Breast epithelium (tissue), 4 donors: ENCODE data around the gene PINLYP. TPM values are rescaled to one million over a fixed set of nuclear protein-coding genes. Genes with fewer than 3 reads are reported as not detected.

Experiments
- DNase-seq, 2 donors: peaks; one replicate each; pipeline ENCODE4 v3.0.0-alpha.2; 2019; ENCODE audit warnings: low spot score in 2 of 2
- H3K27ac ChIP-seq, 2 donors: fragments of 200-600 bp; sonication (generic) in 1 of 2; one replicate each; pipeline ENCODE4 v1.5.1; 2016 to 2019; ENCODE audit warnings: mild to moderate bottlenecking in 1 of 2
- H3K27me3 ChIP-seq, 2 donors: fragments of 200-600 bp; sonication (generic) in 1 of 2; one replicate each; pipeline versions ENCODE4 v1.5.1 to v1.6.0; 2017 to 2019; ENCODE audit warnings: control low read depth in 1 of 2, mild to moderate bottlenecking in 1 of 2
- H3K36me3 ChIP-seq: fragments of 200-600 bp; one replicate; pipeline ENCODE4 v1.5.1; 2019
- H3K4me1 ChIP-seq, 2 donors: fragments of 200-600 bp; sonication (generic); one replicate each; pipeline ENCODE4 v1.5.1; 2016 to 2019; ENCODE audit warnings: control low read depth in 1 of 2
- H3K4me3 ChIP-seq, 3 donors: fragments of 200-600 bp; sonication (generic); 1 replicate in 2 of 3; 2 replicates in 1 of 3; pipeline ENCODE4 v1.5.1; 2016 to 2019; ENCODE audit warnings: mild to moderate bottlenecking in 3 of 3, moderate library complexity in 2 of 3
- H3K9me3 ChIP-seq, 2 donors: fragments of 200-600 bp; sonication (generic) in 1 of 2; one replicate each; pipeline ENCODE4 v1.5.1; 2016 to 2019; ENCODE audit warnings: control low read depth in 1 of 2
- POLR2A ChIP-seq: fragments of 450-650 bp; IDR thresholded peaks from one replicate; pipeline ENCODE4 v1.6.1; 2016; ENCODE audit warnings: antibody characterized with exemption, mild to moderate bottlenecking, moderate library complexity
- POLR2AphosphoS5 ChIP-seq, 3 donors: sonication (generic); formaldehyde crosslinking; IDR thresholded peaks; one replicate each; pipeline ENCODE4 v1.6.1; 2017; ENCODE audit warnings: antibody characterized with exemption in 3 of 3
- intact Hi-C: fragments of 100-400 bp; cut with DNase I; formaldehyde crosslinking; loops from one replicate; pipeline ENCODE4 v1.15.1; 2023; ENCODE audit warnings: low total_unique reads
- total RNA-seq, 3 donors: library from RNA; depleted of rRNA; stranded (reverse); fragments of >200 nt; gene quantifications; one replicate each; pipeline ENCODE4 v1.1.0, GENCODE V29; 2016
- TF ChIP-seq, protein P1 (sequence below), 3 donors: fragments of 450-650 bp; IDR thresholded peaks; one replicate each; pipeline ENCODE4 v1.5.1; 2016 to 2017; ENCODE audit warnings: antibody characterized with exemption in 3 of 3, mild to moderate bottlenecking in 3 of 3, moderate library complexity in 3 of 3

The PINLYP gene
- total RNA-seq, 3 donors from 2014 or later: 4.5 to 12.5 (median 6.9) TPM

DNA sequence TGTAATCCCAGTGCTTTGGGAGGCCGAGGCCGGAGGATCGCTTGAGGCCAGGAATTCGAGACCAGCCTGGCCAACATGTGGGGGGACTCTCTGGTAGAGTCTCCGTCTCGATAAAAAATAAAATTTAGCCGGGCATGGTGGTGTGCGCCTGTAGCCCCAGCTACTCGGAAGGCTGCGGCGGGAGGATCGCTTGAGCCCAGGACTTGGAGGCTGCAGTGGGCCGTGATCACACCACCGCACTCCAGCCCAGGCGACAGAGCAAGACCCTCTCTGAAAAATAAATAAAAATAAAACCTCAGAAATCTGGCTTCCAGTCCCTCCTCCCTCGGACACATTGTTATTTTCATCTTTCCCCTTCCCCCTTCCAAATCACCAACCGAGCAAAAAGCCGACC lies 20.0 kb downstream of the PINLYP start:
- DNase-seq: peak in 1 of 2 donors; percentile 37
- Histone ChIP-seq H3K9me3 (no peaks in the 10 kb centered on the region), H3K4me3 (peak overlapping the region; percentile 66 to 75 (median 71)), H3K36me3 (peaks cover 6% of the 10 kb centered on the region), H3K4me1 (peaks cover 9 to 13% of the 10 kb centered on the region in 2 donors), H3K27ac (peak overlapping the region; percentile 98), H3K27me3 (no peaks in the 10 kb centered on the region)
- TF ChIP-seq, protein P1, sequence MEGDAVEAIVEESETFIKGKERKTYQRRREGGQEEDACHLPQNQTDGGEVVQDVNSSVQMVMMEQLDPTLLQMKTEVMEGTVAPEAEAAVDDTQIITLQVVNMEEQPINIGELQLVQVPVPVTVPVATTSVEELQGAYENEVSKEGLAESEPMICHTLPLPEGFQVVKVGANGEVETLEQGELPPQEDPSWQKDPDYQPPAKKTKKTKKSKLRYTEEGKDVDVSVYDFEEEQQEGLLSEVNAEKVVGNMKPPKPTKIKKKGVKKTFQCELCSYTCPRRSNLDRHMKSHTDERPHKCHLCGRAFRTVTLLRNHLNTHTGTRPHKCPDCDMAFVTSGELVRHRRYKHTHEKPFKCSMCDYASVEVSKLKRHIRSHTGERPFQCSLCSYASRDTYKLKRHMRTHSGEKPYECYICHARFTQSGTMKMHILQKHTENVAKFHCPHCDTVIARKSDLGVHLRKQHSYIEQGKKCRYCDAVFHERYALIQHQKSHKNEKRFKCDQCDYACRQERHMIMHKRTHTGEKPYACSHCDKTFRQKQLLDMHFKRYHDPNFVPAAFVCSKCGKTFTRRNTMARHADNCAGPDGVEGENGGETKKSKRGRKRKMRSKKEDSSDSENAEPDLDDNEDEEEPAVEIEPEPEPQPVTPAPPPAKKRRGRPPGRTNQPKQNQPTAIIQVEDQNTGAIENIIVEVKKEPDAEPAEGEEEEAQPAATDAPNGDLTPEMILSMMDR (IDR thresholded peaks at IDR 0.05): peak in 1 of 3 donors; percentile 9
- TF ChIP-seq POLR2A (no peak), POLR2AphosphoS5 (IDR thresholded peaks at IDR 0.05) (peak in 1 of 3 donors; percentile 17)
- intact Hi-C loops: loop anchor here (10.0 kb wide), 1 partner anchor 61 kb away; the partner anchor contains the start of gene ZNF575

DNA sequence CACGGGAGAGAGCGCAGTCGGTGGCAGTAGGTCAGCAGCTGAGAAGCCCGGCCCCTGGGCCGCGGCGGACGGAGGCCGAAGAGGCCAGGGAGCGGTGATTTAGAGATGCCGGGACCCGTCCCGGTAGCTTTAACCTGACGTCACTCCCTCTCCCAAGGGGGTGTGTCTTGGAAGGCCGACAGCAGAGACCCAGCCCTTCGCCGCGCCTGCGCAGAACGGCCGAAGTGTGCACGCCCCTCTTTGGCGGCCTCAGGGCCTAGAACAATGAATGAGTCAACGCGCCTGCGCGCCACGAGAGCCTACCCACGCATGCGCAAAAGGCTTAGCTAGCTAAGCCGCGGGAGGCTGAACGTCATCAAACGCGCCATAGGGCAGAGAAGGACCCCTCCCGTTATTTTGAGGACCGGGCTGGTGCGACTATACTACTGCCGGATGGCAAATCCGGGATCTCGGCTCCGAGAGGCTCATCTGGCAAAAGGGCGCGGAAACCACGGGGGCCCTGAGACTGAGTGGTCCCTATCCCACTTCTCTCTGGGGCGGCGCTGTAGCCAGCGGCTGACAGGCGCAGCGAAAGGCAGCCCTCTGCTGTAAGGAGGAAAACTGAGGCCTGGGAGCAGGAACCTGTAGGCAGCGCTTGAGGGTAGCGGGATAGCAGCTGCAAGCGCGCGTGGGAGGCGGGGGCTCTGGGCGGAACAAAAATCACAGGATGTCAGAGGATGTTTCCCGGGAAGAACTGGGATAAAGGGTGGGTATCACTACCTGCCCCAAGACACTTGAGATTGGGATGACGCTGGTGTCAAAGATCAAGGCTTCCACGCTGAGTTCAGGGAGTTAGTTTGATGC lies 20.6 kb downstream of the PINLYP start, which contains the start of the genes IRGQ and ZNF576:
Gene IRGQ (minus strand): TSS at position 136 of the 843 bp plus-strand sequence. CDS start 796 bp downstream, outside the sequence.
Gene ZNF576 (plus strand): TSS at position 597 of the 843 bp plus-strand sequence. CDS start 514 bp downstream, outside the sequence.
- Histone ChIP-seq H3K36me3 (peaks cover 6% of the 10 kb centered on the region), H3K4me3 (peak within 1 kb of the TSS; percentile 66 to 75 (median 71)), H3K4me1 (peaks cover 9 to 13% of the 10 kb centered on the region in 2 donors), H3K27me3 (no peaks in the 10 kb centered on the region), H3K9me3 (no peaks in the 10 kb centered on the region), H3K27ac (peak within 1 kb of the TSS; percentile 98)
- TF ChIP-seq POLR2AphosphoS5 (IDR thresholded peaks at IDR 0.05) (peak; percentile 77 to 94 (median 85)), POLR2A (peak; percentile 75)
- TF ChIP-seq, protein P1 (IDR thresholded peaks at IDR 0.05): peak in 2 of 3 donors; percentile 19 to 25
- DNase-seq: peak; percentile 100
- intact Hi-C loops: loop anchor here (10.0 kb wide), 1 partner anchor 61 kb away; the partner anchor contains the start of gene ZNF575

GRCh38 chr19:43596842-43597461 lies 21.4 kb downstream of the PINLYP start:
- no peak for DNase-seq
- no peaks in the 10 kb centered on the region for H3K9me3 ChIP-seq
- H3K4me3 ChIP-seq: peak overlapping the region; percentile 66 to 75 (median 71)
- H3K27ac ChIP-seq: peak overlapping the region; percentile 98
- H3K27me3 ChIP-seq: no peaks in the 10 kb centered on the region
- peaks cover 6% of the 10 kb centered on the region for H3K36me3 ChIP-seq
- peaks cover 9 to 13% of the 10 kb centered on the region in 2 donors for H3K4me1 ChIP-seq
- TF ChIP-seq POLR2A (no peak), POLR2AphosphoS5 (IDR thresholded peaks at IDR 0.05) (no peak)
- TF ChIP-seq, protein P1 (IDR thresholded peaks at IDR 0.05): no peak
- intact Hi-C loops: loop anchor here (10.0 kb wide), 1 partner anchor 62 kb away; the partner anchor contains the start of gene ZNF575

DNA sequence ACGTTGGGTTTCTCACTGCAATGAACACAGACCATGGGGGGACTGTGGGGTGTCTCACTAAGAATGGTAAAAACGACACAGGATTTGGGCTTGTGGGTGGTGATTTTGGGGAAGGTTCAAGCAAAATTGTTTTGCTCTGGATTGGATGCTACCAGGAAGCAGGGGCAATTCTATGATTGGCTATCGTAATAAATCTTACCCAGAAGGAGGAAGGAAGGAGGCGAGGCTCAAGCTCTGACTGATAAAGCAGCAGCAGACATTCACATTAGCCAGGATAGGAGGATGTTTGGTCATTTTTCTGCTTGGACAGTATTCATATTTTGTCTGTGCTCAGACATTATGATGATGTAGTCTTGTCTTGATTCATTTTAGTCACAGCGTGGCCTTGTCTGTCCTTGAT lies 22.3 kb downstream of the PINLYP start:
- DNase-seq: no peak
- Histone ChIP-seq H3K9me3 (no peaks in the 10 kb centered on the region), H3K27me3 (no peaks in the 10 kb centered on the region), H3K4me1 (peaks cover 9 to 13% of the 10 kb centered on the region in 2 donors), H3K27ac (peak overlapping the region; percentile 21 to 98), H3K4me3 (peak overlapping the region in 1 of 3 donors; percentile 75), H3K36me3 (peaks cover 6% of the 10 kb centered on the region)
- TF ChIP-seq, protein P1 (IDR thresholded peaks at IDR 0.05): no peak
- TF ChIP-seq POLR2A (no peak), POLR2AphosphoS5 (IDR thresholded peaks at IDR 0.05) (no peak)
- intact Hi-C loops: loop anchor here (10.0 kb wide), 1 partner anchor 63 kb away; the partner anchor contains the start of gene ZNF575
